ENCODE data around the gene IPO11.

IPO11 gene

GRCh38 chr5:62385131-62385530 is 27.4 kb upstream of the IPO11 start:
- Histone ChIP-seq H3K79me2 (ENCODE audit: insufficient read depth, low read depth) (no peaks in the 10 kb centered on the region), H2AFZ (ENCODE audit: low read depth) (no peak overlapping the region), H3K4me1 (ENCODE audit: low read depth, poor library complexity, severe bottlenecking) (no peaks in the 10 kb centered on the region), H3K36me3 (ENCODE audit: insufficient read depth) (peaks cover 7% of the 10 kb centered on the region), H4K20me1 (ENCODE audit: insufficient read depth) (no peaks in the 10 kb centered on the region), H3K4me2 (no peak overlapping the region), H3K27me3 (ENCODE audit: insufficient read depth, low read depth) (no peaks in the 10 kb centered on the region), H3K4me3 (IDR thresholded peaks at IDR 0.05; ENCODE audit: insufficient read depth, low read depth, low read length) (no peak overlapping the region), H3K27ac (no peak overlapping the region), H3K9ac (no peak overlapping the region)
- TF ChIP-seq CTCF (conservative IDR thresholded peaks at IDR 0.05; ENCODE audit: low read depth, low read length), result no peak

- TF ChIP-seq CTCF (conservative IDR thresholded peaks at IDR 0.05; ENCODE audit: low read depth, low read length), result no peak
- peaks cover 10% of the 10 kb centered on the region for H3K36me3 ChIP-seq (ENCODE audit: insufficient read depth)
- H3K4me1 ChIP-seq (ENCODE audit: low read depth, poor library complexity, severe bottlenecking), result no peaks in the 10 kb centered on the region
- no peak overlapping the region for H3K4me2 ChIP-seq
- no peak overlapping the region for H3K4me3 ChIP-seq (IDR thresholded peaks at IDR 0.05; ENCODE audit: insufficient read depth, low read depth, low read length)
- no peaks in the 10 kb centered on the region for H3K79me2 ChIP-seq (ENCODE audit: insufficient read depth, low read depth)
- H3K27ac ChIP-seq, result no peak overlapping the region
- H2AFZ ChIP-seq (ENCODE audit: low read depth), result no peak overlapping the region
- H3K9ac ChIP-seq, result no peak overlapping the region
- H3K27me3 ChIP-seq (ENCODE audit: insufficient read depth, low read depth), result no peaks in the 10 kb centered on the region
- no peaks in the 10 kb centered on the region for H4K20me1 ChIP-seq (ENCODE audit: insufficient read depth)
Measured at GRCh38 chr5:62385816-62386400, 26.7 kb upstream of the IPO11 start.

- H3K4me2 ChIP-seq, result no peak overlapping the region
- H4K20me1 ChIP-seq (ENCODE audit: insufficient read depth), result no peaks in the 10 kb centered on the region
- no peaks in the 10 kb centered on the region for H3K4me1 ChIP-seq (ENCODE audit: low read depth, poor library complexity, severe bottlenecking)
- peaks cover 10% of the 10 kb centered on the region for H3K36me3 ChIP-seq (ENCODE audit: insufficient read depth)
- H3K27ac ChIP-seq, result no peak overlapping the region
- no peak overlapping the region for H3K9ac ChIP-seq
- no peaks in the 10 kb centered on the region for H3K27me3 ChIP-seq (ENCODE audit: insufficient read depth, low read depth)
- no peak overlapping the region for H3K4me3 ChIP-seq (IDR thresholded peaks at IDR 0.05; ENCODE audit: insufficient read depth, low read depth, low read length)
- TF ChIP-seq CTCF (conservative IDR thresholded peaks at IDR 0.05; ENCODE audit: low read depth, low read length), result no peak
- H2AFZ ChIP-seq (ENCODE audit: low read depth), result no peak overlapping the region
- no peaks in the 10 kb centered on the region for H3K79me2 ChIP-seq (ENCODE audit: insufficient read depth, low read depth)
Measured at GRCh38 chr5:62386824-62387223, 25.7 kb upstream of the IPO11 start.

- H3K27me3 ChIP-seq (ENCODE audit: insufficient read depth, low read depth), result no peaks in the 10 kb centered on the region
- no peak for TF ChIP-seq CTCF (conservative IDR thresholded peaks at IDR 0.05; ENCODE audit: low read depth, low read length)
Measured at GRCh38 chr5:62395210-62395950, 17.2 kb upstream of the IPO11 start.

More at GRCh38 chr5:62395210-62395950, 17.2 kb upstream of the IPO11 start:
- Histone ChIP-seq H3K4me3 (IDR thresholded peaks at IDR 0.05; ENCODE audit: insufficient read depth, low read depth, low read length) (no peak overlapping the region), H4K20me1 (ENCODE audit: insufficient read depth) (no peaks in the 10 kb centered on the region), H3K27ac (no peak overlapping the region), H3K79me2 (ENCODE audit: insufficient read depth, low read depth) (no peaks in the 10 kb centered on the region), H3K4me2 (no peak overlapping the region), H3K9ac (no peak overlapping the region), H2AFZ (ENCODE audit: low read depth) (no peak overlapping the region), H3K36me3 (ENCODE audit: insufficient read depth) (peaks cover 13% of the 10 kb centered on the region; the same call in 1 of the 2 replicates), H3K4me1 (ENCODE audit: low read depth, poor library complexity, severe bottlenecking) (no peaks in the 10 kb centered on the region)
